ENCODE data around the gene PRICKLE3. TPM values are rescaled to one million over a fixed set of nuclear protein-coding genes. Genes with fewer than 3 reads are reported as not detected.

Gene PRICKLE3
- total RNA-seq, 1 donor from 2014 or later: 13.5 TPM

- Mint-ChIP-seq H3K27ac (no peak overlapping the region), H3K4me1 (no peaks in the 10 kb centered on the region)
Measured at GRCh38 chrX:49221868-49222267, 35.7 kb upstream of the PRICKLE3 start.

DNA sequence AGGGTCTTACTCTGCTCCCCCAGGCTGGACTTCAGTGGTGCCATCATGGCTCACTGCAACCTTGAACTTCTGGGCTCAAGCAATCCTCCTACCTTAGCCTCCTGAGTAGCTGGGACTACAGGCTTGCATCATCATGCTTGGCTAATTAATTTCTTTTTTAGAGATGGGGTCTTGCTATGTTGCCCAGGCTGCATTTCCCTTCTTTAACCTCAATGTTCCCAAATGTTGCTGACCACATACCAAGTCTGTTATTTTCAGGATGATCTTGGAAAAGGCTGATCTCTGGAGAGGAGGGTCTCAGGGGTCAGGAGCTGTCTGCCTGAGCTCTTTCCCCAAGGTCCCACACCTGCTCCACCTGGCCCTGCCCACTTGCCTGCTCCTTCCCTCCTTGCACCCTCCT is 33.9 kb upstream of the PRICKLE3 start:
- Mint-ChIP-seq H3K27ac (no peak overlapping the region), H3K27me3 (ENCODE audit: low read depth) (peaks cover 30% of the 10 kb centered on the region), H3K4me3 (no peak overlapping the region), H3K4me1 (no peaks in the 10 kb centered on the region), H3K36me3 (no peaks in the 10 kb centered on the region), H3K9me3 (peaks cover 5% of the 10 kb centered on the region)
- TF ChIP-seq, protein P1, sequence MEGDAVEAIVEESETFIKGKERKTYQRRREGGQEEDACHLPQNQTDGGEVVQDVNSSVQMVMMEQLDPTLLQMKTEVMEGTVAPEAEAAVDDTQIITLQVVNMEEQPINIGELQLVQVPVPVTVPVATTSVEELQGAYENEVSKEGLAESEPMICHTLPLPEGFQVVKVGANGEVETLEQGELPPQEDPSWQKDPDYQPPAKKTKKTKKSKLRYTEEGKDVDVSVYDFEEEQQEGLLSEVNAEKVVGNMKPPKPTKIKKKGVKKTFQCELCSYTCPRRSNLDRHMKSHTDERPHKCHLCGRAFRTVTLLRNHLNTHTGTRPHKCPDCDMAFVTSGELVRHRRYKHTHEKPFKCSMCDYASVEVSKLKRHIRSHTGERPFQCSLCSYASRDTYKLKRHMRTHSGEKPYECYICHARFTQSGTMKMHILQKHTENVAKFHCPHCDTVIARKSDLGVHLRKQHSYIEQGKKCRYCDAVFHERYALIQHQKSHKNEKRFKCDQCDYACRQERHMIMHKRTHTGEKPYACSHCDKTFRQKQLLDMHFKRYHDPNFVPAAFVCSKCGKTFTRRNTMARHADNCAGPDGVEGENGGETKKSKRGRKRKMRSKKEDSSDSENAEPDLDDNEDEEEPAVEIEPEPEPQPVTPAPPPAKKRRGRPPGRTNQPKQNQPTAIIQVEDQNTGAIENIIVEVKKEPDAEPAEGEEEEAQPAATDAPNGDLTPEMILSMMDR (IDR thresholded peaks at IDR 0.05; ENCODE audit: unreplicated experiment): no peak
- no peak for DNase-seq (ENCODE audit: low spot score in 2 of 2, unreplicated experiment in 2 of 2)

More at GRCh38 chrX:49221868-49222267, 35.7 kb upstream of the PRICKLE3 start:
- H3K36me3 Mint-ChIP-seq: no peaks in the 10 kb centered on the region
- TF ChIP-seq, protein P1 (IDR thresholded peaks at IDR 0.05; ENCODE audit: unreplicated experiment): no peak
- peaks cover 8% of the 10 kb centered on the region for H3K9me3 Mint-ChIP-seq
- no peak overlapping the region for H3K4me3 Mint-ChIP-seq
- H3K27me3 Mint-ChIP-seq (ENCODE audit: low read depth): peaks cover 36% of the 10 kb centered on the region
- DNase-seq (ENCODE audit: low spot score in 2 of 2, unreplicated experiment in 2 of 2): no peak

DNA sequence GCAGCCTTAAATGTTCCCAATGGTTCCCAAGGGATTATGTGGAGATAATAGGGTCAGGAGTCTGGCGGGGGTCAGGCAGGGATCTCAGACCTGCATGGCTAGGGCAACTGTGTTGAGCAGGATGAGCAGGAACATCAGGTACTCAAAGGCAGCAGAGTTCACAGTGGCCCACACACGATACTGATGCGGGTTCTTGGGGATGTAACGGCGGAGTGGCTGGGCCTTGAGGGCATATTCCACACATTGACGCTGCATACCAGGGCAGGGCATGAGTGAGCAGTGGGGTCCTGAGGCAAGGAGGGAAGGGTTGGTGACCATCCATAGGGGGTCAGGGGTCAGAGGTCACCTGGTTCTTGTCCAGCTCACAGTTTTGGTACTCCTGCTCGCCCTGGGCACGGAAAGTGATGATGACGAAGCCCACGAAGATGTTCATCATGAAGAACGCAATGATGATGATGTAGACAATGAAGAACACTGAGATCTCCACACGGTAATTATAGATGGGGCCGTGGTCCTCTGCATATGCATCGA is 28.9 kb upstream of the PRICKLE3 start:
- H3K9me3 Mint-ChIP-seq: peaks cover 25% of the 10 kb centered on the region
- DNase-seq (ENCODE audit: low spot score in 2 of 2, unreplicated experiment in 2 of 2): no peak
- H3K4me1 Mint-ChIP-seq: no peaks in the 10 kb centered on the region
- TF ChIP-seq, protein P1 (IDR thresholded peaks at IDR 0.05; ENCODE audit: unreplicated experiment): no peak
- no peak overlapping the region for H3K4me3 Mint-ChIP-seq
- no peaks in the 10 kb centered on the region for H3K36me3 Mint-ChIP-seq
- no peak overlapping the region for H3K27ac Mint-ChIP-seq
- peaks cover 18% of the 10 kb centered on the region for H3K27me3 Mint-ChIP-seq (ENCODE audit: low read depth)

GRCh38 chrX:49214416-49214815 is 28.2 kb upstream of the PRICKLE3 start:
- no peak for DNase-seq (ENCODE audit: low spot score in 2 of 2, unreplicated experiment in 2 of 2)
- H3K27me3 Mint-ChIP-seq (ENCODE audit: low read depth): peaks cover 15% of the 10 kb centered on the region
- no peak overlapping the region for H3K4me3 Mint-ChIP-seq
- TF ChIP-seq, protein P1 (IDR thresholded peaks at IDR 0.05; ENCODE audit: unreplicated experiment): no peak
- peaks cover 25% of the 10 kb centered on the region for H3K9me3 Mint-ChIP-seq
- H3K36me3 Mint-ChIP-seq: no peaks in the 10 kb centered on the region
- H3K27ac Mint-ChIP-seq: no peak overlapping the region
- no peaks in the 10 kb centered on the region for H3K4me1 Mint-ChIP-seq

- DNase-seq (ENCODE audit: low spot score in 2 of 2, unreplicated experiment in 2 of 2): no peak
- Mint-ChIP-seq H3K4me1 (no peaks in the 10 kb centered on the region), H3K27ac (no peak overlapping the region), H3K27me3 (ENCODE audit: low read depth) (peaks cover 10% of the 10 kb centered on the region), H3K9me3 (peaks cover 25% of the 10 kb centered on the region), H3K4me3 (no peak overlapping the region), H3K36me3 (no peaks in the 10 kb centered on the region)
- TF ChIP-seq, protein P1 (IDR thresholded peaks at IDR 0.05; ENCODE audit: unreplicated experiment): no peak
Measured at GRCh38 chrX:49212861-49213260, 26.7 kb upstream of the PRICKLE3 start.

GRCh38 chrX:49212209-49212608 is 26.0 kb upstream of the PRICKLE3 start:
- Mint-ChIP-seq H3K4me3 (no peak overlapping the region), H3K9me3 (peaks cover 25% of the 10 kb centered on the region), H3K36me3 (no peaks in the 10 kb centered on the region), H3K27ac (no peak overlapping the region), H3K27me3 (ENCODE audit: low read depth) (peaks cover 9% of the 10 kb centered on the region), H3K4me1 (no peaks in the 10 kb centered on the region)
- no peak for DNase-seq (ENCODE audit: low spot score in 2 of 2, unreplicated experiment in 2 of 2)
- TF ChIP-seq, protein P1 (IDR thresholded peaks at IDR 0.05; ENCODE audit: unreplicated experiment): no peak

Data from mesothelial cell of epicardium (in vitro differentiated cells).